NCI-H345 treated with DMSO at 0.1 percent for 48 hours (cell line): ENCODE data around the gene SEMA3F.

Experiments
- DNase-seq: peaks from one replicate; lab custom pipeline; 2025; ENCODE audit not compliant: unreplicated experiment; lab: John Stamatoyannopoulos, UW

Gene SEMA3F

GRCh38 chr3:50169232-50169832, 14.2 kb downstream of the SEMA3F start:
- no peak for DNase-seq

- DNase-seq = no peak
These were observed 14.7 kb downstream of the SEMA3F start for GRCh38 chr3:50169858-50170257.

- DNase-seq = no peak
These were observed 15.6 kb downstream of the SEMA3F start for GRCh38 chr3:50170689-50171088.

- DNase-seq = no peak
These were observed 16.6 kb downstream of the SEMA3F start for GRCh38 chr3:50171540-50172301.

- no peak for DNase-seq
These were observed 17.6 kb downstream of the SEMA3F start for GRCh38 chr3:50172626-50173220.

GRCh38 chr3:50173685-50174516, 18.8 kb downstream of the SEMA3F start:
- no peak for DNase-seq

- no peak for DNase-seq
These were observed 19.4 kb downstream of the SEMA3F start for GRCh38 chr3:50174517-50174895.

GRCh38 chr3:50174947-50175524, 19.9 kb downstream of the SEMA3F start:
- no peak for DNase-seq

GRCh38 chr3:50177346-50177745, 22.2 kb downstream of the SEMA3F start:
- no peak for DNase-seq

GRCh38 chr3:50179710-50180109, 24.6 kb downstream of the SEMA3F start:
- DNase-seq = no peak

- no peak for DNase-seq
These were observed 26.9 kb downstream of the SEMA3F start for GRCh38 chr3:50181985-50182384.

GRCh38 chr3:50182533-50183099, 27.5 kb downstream of the SEMA3F start:
- DNase-seq = no peak

GRCh38 chr3:50183755-50184154, 28.6 kb downstream of the SEMA3F start:
- DNase-seq = no peak

- no peak for DNase-seq
These were observed 29.3 kb downstream of the SEMA3F start for GRCh38 chr3:50184242-50184978.

GRCh38 chr3:50185230-50185629, 30.1 kb downstream of the SEMA3F start:
- no peak for DNase-seq

GRCh38 chr3:50186096-50186495, 31.0 kb downstream of the SEMA3F start:
- DNase-seq = no peak

- DNase-seq = no peak
These were observed 32.6 kb downstream of the SEMA3F start for GRCh38 chr3:50187750-50188149.

GRCh38 chr3:50189274-50189673, 34.1 kb downstream of the SEMA3F start:
- peak; percentile 20 for DNase-seq

- no peak for DNase-seq
These were observed 34.9 kb downstream of the SEMA3F start for GRCh38 chr3:50189989-50190388.
